ENCODE data around the gene GCAT. TPM values are rescaled to one million over a fixed set of nuclear protein-coding genes. Genes with fewer than 3 reads are reported as not detected.

The GCAT gene
- total and polyA plus RNA-seq, 2 of the 4 experiments (the other 2 are of a cell fraction): 20.6 to 32.3 TPM

Small RNAs within 50 kb of the gene (microRNA-seq; reads per million reads assigned to microRNA genes)
- 1.1 to 11.4 reads per million in 2 experiments for gene MIR659 (ENCODE audit: insufficient read depth in 1 of 2, insufficient read length in 1 of 2, unreplicated experiment in 1 of 2)

Small RNAs within 50 kb of the gene (small RNA-seq; reads per million reads assigned to genes)
- 0 to 17.4 (median 4.1) reads per million in 5 experiments for gene MIR659

Other genes with a start within 250 kb of the GCAT start
- 4.7 and 6.1 TPM in 2 replicates for gene CDC42EP1, start 247.5 kb upstream of the GCAT start, total RNA-seq (2012; rRNA removed)
- 47.3 and 59.2 TPM in 2 replicates for gene CDC42EP1, start 247.5 kb upstream of the GCAT start, polyA plus RNA-seq (2012; rRNA removed)
- gene LGALS2, start 227.8 kb upstream of the GCAT start, total RNA-seq (2012; rRNA removed): not detected in 2 replicates
- not detected in 2 replicates for gene LGALS2, start 227.8 kb upstream of the GCAT start, polyA plus RNA-seq (2012; rRNA removed)
- gene GGA1, start 199.1 kb upstream of the GCAT start, total RNA-seq (2012; rRNA removed): 17.2 and 19.7 TPM in 2 replicates
- 48.5 and 50.4 TPM in 2 replicates for gene GGA1, start 199.1 kb upstream of the GCAT start, polyA plus RNA-seq (2012; rRNA removed)
- 8.8 and 10.8 TPM in 2 replicates for gene SH3BP1, start 168.3 kb upstream of the GCAT start, total RNA-seq (2012; rRNA removed)
- 30.0 and 33.3 TPM in 2 replicates for gene SH3BP1, start 168.3 kb upstream of the GCAT start, polyA plus RNA-seq (2012; rRNA removed)
- gene PDXP, start 149.2 kb upstream of the GCAT start, total RNA-seq (2012; rRNA removed): 5.4 and 5.6 TPM in 2 replicates
- gene PDXP, start 149.2 kb upstream of the GCAT start, polyA plus RNA-seq (2012; rRNA removed): 24.1 and 26.5 TPM in 2 replicates
- 9,081 and 15,383 TPM in 2 replicates for gene LGALS1, start 132.3 kb upstream of the GCAT start, total RNA-seq (2012; rRNA removed)
- gene LGALS1, start 132.3 kb upstream of the GCAT start, polyA plus RNA-seq (2012; rRNA removed): 11,896 and 18,749 TPM in 2 replicates
- gene NOL12, start 121.6 kb upstream of the GCAT start, total RNA-seq (2012; rRNA removed): 16.0 and 29.7 TPM in 2 replicates
- 25.6 and 25.7 TPM in 2 replicates for gene NOL12, start 121.6 kb upstream of the GCAT start, polyA plus RNA-seq (2012; rRNA removed)
- gene TRIOBP, start 110.9 kb upstream of the GCAT start, total RNA-seq (2012; rRNA removed): 46.4 and 47.5 TPM in 2 replicates
- gene TRIOBP, start 110.9 kb upstream of the GCAT start, polyA plus RNA-seq (2012; rRNA removed): 65.5 and 69.8 TPM in 2 replicates
- not detected in 2 replicates for gene GALR3, start 15.4 kb downstream of the GCAT start, total RNA-seq (2012; rRNA removed)
- not detected in 2 replicates for gene GALR3, start 15.4 kb downstream of the GCAT start, polyA plus RNA-seq (2012; rRNA removed)
- gene ANKRD54, start 36.4 kb downstream of the GCAT start, total RNA-seq (2012; rRNA removed): 18.5 and 20.3 TPM in 2 replicates
- gene ANKRD54, start 36.4 kb downstream of the GCAT start, polyA plus RNA-seq (2012; rRNA removed): 31.3 and 31.5 TPM in 2 replicates
- 464 and 593 TPM in 2 replicates for gene EIF3L, start 41.5 kb downstream of the GCAT start, total RNA-seq (2012; rRNA removed)
- 354 and 391 TPM in 2 replicates for gene EIF3L, start 41.5 kb downstream of the GCAT start, polyA plus RNA-seq (2012; rRNA removed)
- 12.2 and 12.4 TPM in 2 replicates for gene MICALL1, start 98.4 kb downstream of the GCAT start, total RNA-seq (2012; rRNA removed)
- gene MICALL1, start 98.4 kb downstream of the GCAT start, polyA plus RNA-seq (2012; rRNA removed): 22.3 and 25.3 TPM in 2 replicates
- gene C22orf23, start 145.7 kb downstream of the GCAT start, total RNA-seq (2012; rRNA removed): 0.28 and 0.54 TPM in 2 replicates
- gene C22orf23, start 145.7 kb downstream of the GCAT start, polyA plus RNA-seq (2012; rRNA removed): 0.39 and 0.50 TPM in 2 replicates
- gene POLR2F, start 145.8 kb downstream of the GCAT start, total RNA-seq (2012; rRNA removed): 26.0 and 68.6 TPM in 2 replicates
- 147 and 180 TPM in 2 replicates for gene POLR2F, start 145.8 kb downstream of the GCAT start, polyA plus RNA-seq (2012; rRNA removed)
- not detected in 2 replicates for gene SOX10, start 176.6 kb downstream of the GCAT start, total RNA-seq (2012; rRNA removed)
- not detected in 2 replicates for gene SOX10, start 176.6 kb downstream of the GCAT start, polyA plus RNA-seq (2012; rRNA removed)
- 14.4 and 16.5 TPM in 2 replicates for gene PICK1, start 249.5 kb downstream of the GCAT start, total RNA-seq (2012; rRNA removed)
- 21.0 and 22.1 TPM in 2 replicates for gene PICK1, start 249.5 kb downstream of the GCAT start, polyA plus RNA-seq (2012; rRNA removed)

Measured in IMR-90 (cell line).